ENCODE data around the gene CACNA1C. TPM values are rescaled to one million over a fixed set of nuclear protein-coding genes. Genes with fewer than 3 reads are reported as not detected.

Gene CACNA1C
- total RNA-seq, 1 donor from 2014 or later: 20.0 TPM

GRCh38 chr12:2550561-2551411 is 498.0 kb downstream of the CACNA1C start:
- no peak for DNase-seq (ENCODE audit: low spot score in 2 of 2)

DNA sequence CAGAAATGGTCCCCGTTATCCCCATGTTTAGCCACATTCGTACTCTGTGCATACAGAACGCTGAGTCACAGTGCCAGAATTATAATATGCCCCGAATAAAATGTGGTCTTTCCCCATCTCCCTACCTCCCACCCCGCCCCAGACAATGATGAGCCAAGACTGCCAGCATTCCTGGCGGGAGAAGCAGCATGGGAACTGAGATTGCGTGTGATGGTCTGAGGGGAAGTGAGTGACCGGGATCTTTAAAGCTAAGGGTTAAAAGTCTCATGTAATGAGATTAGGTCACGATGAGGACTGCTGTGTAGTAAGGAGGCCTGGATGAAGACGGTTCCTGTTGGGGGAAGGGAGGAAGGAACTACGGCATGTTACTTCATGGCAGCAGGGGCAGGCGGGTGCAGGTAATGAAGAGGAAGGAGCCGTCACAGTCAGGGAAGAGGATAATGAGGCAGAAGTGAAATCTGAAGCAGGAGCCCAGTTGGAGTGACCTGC is 498.7 kb downstream of the CACNA1C start:
- FAIRE-seq: no peak
- no peak for DNase-seq (ENCODE audit: low spot score in 2 of 2)

More at GRCh38 chr12:2550561-2551411, 498.0 kb downstream of the CACNA1C start:
- FAIRE-seq: no peak

- no peak for DNase-seq (ENCODE audit: low spot score in 2 of 2)
Observed at GRCh38 chr12:2552000-2552756, 499.4 kb downstream of the CACNA1C start.

GRCh38 chr12:2553388-2554126 is 500.8 kb downstream of the CACNA1C start:
- DNase-seq (ENCODE audit: low spot score in 2 of 2) (no peak), FAIRE-seq (no peak)

More at GRCh38 chr12:2552000-2552756, 499.4 kb downstream of the CACNA1C start:
- no peak for FAIRE-seq

DNA sequence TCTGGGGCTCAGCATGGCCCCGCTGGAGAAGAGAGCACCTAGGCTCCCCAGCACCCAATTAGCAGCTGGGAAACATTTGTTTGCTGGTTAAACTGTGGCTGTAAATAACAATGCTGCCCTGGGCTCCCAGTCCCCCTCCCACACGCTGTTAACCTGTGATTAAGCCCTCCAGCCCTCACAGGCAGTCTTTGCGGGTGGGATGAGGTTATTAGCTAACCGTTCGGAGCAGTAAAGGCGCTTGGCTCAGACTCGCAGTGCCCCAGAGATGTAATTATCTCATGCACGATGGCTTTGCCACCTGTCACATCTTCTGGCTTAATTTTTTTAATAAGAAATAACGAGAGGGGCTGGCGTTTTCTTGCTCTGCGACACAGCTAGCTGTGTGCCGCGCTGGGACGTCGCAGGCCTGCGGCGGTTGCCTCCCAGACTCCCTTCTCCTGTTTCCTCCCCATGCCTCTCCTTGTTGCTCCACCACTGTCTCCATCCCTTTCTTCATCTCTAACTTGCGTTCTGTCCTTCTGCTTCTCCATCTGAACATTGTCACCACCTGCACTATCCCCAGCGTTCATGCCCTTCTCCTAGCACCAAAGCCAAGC is 502.8 kb downstream of the CACNA1C start:
- FAIRE-seq: no peak

DNA sequence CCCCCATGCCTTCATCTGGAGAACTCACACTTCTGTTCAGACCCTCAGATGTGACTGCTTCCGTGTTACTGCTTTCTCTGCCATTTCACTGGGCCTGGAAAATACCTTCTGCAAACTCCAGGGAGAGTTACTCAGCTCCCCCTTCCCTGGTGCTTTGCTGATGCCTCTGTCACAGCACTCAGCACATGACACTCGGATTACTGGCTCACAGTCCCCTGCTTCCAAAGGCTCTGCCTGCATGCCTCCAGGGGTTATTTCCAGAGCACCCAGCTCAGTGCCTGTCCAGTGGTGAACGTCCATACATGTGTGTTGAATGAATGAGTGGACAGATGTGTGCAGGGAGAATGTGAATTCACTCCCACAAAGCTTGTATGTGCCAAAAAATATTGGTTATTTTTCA is 504.8 kb downstream of the CACNA1C start:
- DNase-seq (ENCODE audit: low spot score in 2 of 2) (no peak), FAIRE-seq (no peak)

More for the DNA sequence above, 502.8 kb downstream of the CACNA1C start:
- no peak for DNase-seq (ENCODE audit: low spot score in 2 of 2)

DNA sequence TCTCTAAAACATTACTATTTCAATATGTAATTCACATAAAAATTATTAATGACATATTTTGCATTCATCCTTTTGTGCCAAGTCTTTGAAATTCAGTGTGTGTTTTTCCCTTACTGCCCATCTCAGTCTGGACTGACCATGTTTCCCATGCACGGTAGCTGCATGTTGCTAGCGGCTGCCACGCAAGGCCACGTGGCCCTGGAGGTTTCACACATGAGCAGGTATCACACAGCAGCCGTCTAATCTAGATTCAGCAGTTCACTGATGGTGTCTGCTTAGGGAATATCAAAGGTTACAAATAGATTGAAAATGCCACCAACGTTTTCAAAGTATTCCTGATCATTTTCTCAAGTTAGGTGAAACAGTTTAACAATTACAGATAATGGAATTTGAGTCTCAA is 507.1 kb downstream of the CACNA1C start:
- no peak for DNase-seq (ENCODE audit: low spot score in 2 of 2)
- no peak for FAIRE-seq

DNA sequence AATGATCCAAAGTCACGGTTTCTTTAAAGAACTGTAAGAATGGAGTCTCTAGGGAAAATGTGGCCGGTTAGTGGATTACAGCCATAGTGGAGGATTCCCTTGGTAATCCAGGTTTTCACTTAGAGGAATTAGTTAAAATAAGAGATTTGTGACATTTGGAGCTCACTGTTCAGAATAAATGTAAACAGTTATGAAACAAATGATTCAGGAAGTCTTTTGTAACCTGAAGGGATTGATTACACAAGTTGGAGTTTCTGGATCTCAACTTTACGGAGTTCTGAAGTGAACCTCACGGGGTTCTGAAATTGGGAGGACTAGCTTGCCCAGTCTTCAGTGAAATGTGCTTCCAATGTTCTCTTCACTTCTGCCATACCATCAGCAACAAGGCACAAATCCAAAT is 507.6 kb downstream of the CACNA1C start:
- FAIRE-seq: no peak
- no peak for DNase-seq (ENCODE audit: low spot score in 2 of 2)

DNA sequence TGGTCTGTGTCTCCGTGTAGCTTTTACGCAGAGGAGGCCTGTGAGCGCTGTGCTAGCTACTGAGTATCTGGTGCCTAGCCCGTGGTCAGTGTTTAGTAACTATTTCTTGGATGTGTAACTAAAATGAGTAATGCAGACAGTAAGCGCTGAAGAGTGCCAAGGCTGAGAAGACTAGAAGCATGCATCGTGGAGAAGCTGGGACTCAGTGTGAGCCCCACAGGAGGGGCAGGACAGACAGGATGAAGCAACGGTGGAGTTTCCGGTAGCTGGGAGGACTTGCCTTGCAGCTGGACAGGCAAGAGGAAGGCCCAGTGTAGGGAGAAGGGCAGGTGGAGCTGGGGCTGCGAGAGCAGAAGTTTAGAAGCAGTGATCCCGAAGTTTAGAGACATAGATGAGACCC is 508.6 kb downstream of the CACNA1C start:
- FAIRE-seq: no peak

GRCh38 chr12:2562400-2562799 is 509.6 kb downstream of the CACNA1C start:
- DNase-seq (ENCODE audit: low spot score in 2 of 2) (no peak), FAIRE-seq (no peak)

More for the DNA sequence above, 508.6 kb downstream of the CACNA1C start:
- DNase-seq (ENCODE audit: low spot score in 2 of 2): no peak

DNA sequence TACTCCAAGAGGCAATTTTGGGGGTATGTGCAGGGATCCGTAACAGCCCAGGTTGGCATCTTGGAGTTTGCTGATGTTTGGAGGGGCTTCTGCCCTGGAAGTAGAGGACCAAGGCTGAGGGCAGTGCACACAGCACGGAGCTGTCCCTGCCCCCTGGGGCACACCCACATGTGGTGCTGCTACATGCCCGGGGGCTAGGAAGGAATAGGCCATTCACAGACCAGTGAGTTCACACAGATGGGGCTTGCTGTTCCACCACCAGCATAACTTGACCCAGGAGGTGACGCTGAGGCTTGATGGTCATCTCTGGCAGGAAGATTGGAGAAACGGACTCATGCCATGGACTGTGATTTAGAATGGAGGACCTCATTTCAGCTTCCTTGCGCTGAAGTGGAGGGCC is 510.9 kb downstream of the CACNA1C start:
- FAIRE-seq: no peak
- no peak for DNase-seq (ENCODE audit: low spot score in 2 of 2)

GRCh38 chr12:2566161-2566560 is 513.4 kb downstream of the CACNA1C start:
- DNase-seq (ENCODE audit: low spot score in 2 of 2) (no peak), FAIRE-seq (no peak)

GRCh38 chr12:2567711-2568110 is 514.9 kb downstream of the CACNA1C start:
- no peak for FAIRE-seq
- no peak for DNase-seq (ENCODE audit: low spot score in 2 of 2)

DNA sequence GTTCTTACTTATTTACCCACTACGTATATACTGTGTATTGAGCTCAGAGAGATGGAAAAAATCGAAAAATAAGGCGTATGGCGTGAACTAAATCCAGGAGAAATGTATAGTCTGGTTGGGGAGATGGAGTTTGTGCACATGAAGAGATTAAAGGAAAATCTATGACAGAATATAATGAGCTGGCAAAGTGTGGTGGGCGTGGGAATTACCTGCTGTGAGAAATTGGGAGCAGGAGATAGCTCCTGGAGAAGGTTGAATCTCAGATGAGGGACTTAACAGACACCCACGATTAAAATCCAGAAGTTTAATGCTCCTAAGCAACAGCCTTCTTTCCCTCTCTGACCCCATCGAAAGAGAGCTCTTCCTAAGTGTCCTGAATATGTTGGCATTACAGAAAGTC is 517.8 kb downstream of the CACNA1C start:
- DNase-seq (ENCODE audit: low spot score in 2 of 2): no peak
- FAIRE-seq: no peak

- FAIRE-seq (no peak), DNase-seq (ENCODE audit: low spot score in 2 of 2) (no peak)
Observed at GRCh38 chr12:2574355-2574935, 521.7 kb downstream of the CACNA1C start.

GRCh38 chr12:2575245-2575644 is 522.5 kb downstream of the CACNA1C start:
- DNase-seq (ENCODE audit: low spot score in 2 of 2) (no peak), FAIRE-seq (no peak)

GRCh38 chr12:2578211-2578610 is 525.4 kb downstream of the CACNA1C start:
- DNase-seq (ENCODE audit: low spot score in 2 of 2) (no peak), FAIRE-seq (no peak)

GRCh38 chr12:2578772-2579171 is 526.0 kb downstream of the CACNA1C start:
- FAIRE-seq (no peak), DNase-seq (ENCODE audit: low spot score in 2 of 2) (no peak)

DNA sequence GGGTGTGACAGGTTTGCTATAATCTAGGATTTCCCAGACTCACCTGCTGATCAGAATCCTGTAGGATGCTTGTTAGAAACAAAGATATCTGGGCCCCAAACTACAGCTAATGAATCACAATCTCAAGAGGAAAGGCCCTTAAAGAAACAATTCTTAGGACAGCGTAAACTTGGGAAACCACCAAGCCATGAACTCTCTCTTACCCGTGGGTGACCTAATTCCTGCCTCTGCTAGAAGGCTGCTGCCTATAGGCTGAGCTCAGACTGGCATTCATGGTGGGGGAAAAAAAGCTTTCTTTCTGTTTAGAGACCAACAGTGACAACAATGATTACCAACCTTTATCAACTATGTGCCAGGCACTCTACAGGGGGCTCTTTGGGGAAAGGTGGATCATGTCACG is 528.0 kb downstream of the CACNA1C start:
- FAIRE-seq (no peak), DNase-seq (ENCODE audit: low spot score in 2 of 2) (no peak)
